Gastroesophageal sphincter (tissue), 4 donors: ENCODE measurements around the gene C2CD2. TPM values are rescaled to one million over a fixed set of nuclear protein-coding genes. Genes with fewer than 3 reads are reported as not detected.

Experiments used
- ATAC-seq: fragments of 150-250 bp; one replicate; pipeline ENCODE4 v1.9.1; 2016; ENCODE audit warnings: mild to moderate bottlenecking, moderate library complexity
- H3K27ac ChIP-seq, 4 donors: fragments of 200-600 bp; sonication (generic) in 3 of 4; 1 replicate in 3 of 4; 2 replicates in 1 of 4; pipeline ENCODE4 v1.5.1; 2016 to 2019
- H3K27me3 ChIP-seq: fragments of 200-600 bp; sonication (generic); one replicate; pipeline ENCODE4 v1.5.1; 2019
- H3K36me3 ChIP-seq, 2 donors: fragments of 200-600 bp; sonication (generic); one replicate each; pipeline ENCODE4 v1.5.1; 2019; ENCODE audit warnings: control low read depth in 1 of 2
- H3K4me1 ChIP-seq, 3 donors: fragments of 200-600 bp; sonication (generic); 1 replicate in 2 of 3; 2 replicates in 1 of 3; pipeline ENCODE4 v1.5.1; 2016 to 2019; ENCODE audit warnings: control low read depth in 2 of 3
- H3K4me3 ChIP-seq, 2 donors: fragments of 200-600 bp; sonication (generic); one replicate each; pipeline ENCODE4 v1.5.1; 2019; ENCODE audit warnings: mild to moderate bottlenecking in 1 of 2, moderate library complexity in 1 of 2
- H3K9me3 ChIP-seq, 3 donors: fragments of 200-600 bp; sonication (generic); one replicate each; pipeline ENCODE4 v1.5.1; 2017 to 2019; ENCODE audit warnings: control low read depth in 2 of 3
- EP300 ChIP-seq: sonication (generic); formaldehyde crosslinking; IDR thresholded peaks from one replicate; pipeline ENCODE4 v1.6.1; 2017; ENCODE audit warnings: antibody characterized with exemption, mild to moderate bottlenecking
- POLR2A ChIP-seq, 2 donors: fragments of 450-650 bp; IDR thresholded peaks; one replicate each; pipeline ENCODE4 v1.6.1; 2017; ENCODE audit warnings: antibody characterized with exemption in 2 of 2, mild to moderate bottlenecking in 2 of 2, moderate library complexity in 1 of 2
- POLR2AphosphoS5 ChIP-seq: sonication (generic); formaldehyde crosslinking; IDR thresholded peaks from one replicate; pipeline ENCODE4 v1.6.1; 2017; ENCODE audit warnings: antibody characterized with exemption
- WGBS, 2 donors: methylation state at CpG; one replicate each; pipeline ENCODE4 v1.1.5; 2018; ENCODE audit warnings: low coverage in 1 of 2; 5-methylcytosine and 5-hydroxymethylcytosine counted together
- total RNA-seq, 4 donors: library from RNA; depleted of rRNA; stranded (reverse); fragments of >200 nt; gene quantifications; one replicate each; pipeline ENCODE4 v1.1.0, GENCODE V29; 2016
- TF ChIP-seq, protein P1 (sequence below), 4 experiments: fragments of 200-600 bp in 2 of 4; fragments of 450-650 bp in 2 of 4; sonication (generic) in 1 of 4; IDR thresholded peaks; one replicate each; pipeline ENCODE4 v1.5.1; 2017 to 2019; ENCODE audit warnings: antibody characterized with exemption in 4 of 4, mild to moderate bottlenecking in 2 of 4, moderate library complexity in 2 of 4

Gene C2CD2
- total RNA-seq, 4 donors from 2014 or later = 15.6 to 38.9 (median 18.7) TPM

DNA sequence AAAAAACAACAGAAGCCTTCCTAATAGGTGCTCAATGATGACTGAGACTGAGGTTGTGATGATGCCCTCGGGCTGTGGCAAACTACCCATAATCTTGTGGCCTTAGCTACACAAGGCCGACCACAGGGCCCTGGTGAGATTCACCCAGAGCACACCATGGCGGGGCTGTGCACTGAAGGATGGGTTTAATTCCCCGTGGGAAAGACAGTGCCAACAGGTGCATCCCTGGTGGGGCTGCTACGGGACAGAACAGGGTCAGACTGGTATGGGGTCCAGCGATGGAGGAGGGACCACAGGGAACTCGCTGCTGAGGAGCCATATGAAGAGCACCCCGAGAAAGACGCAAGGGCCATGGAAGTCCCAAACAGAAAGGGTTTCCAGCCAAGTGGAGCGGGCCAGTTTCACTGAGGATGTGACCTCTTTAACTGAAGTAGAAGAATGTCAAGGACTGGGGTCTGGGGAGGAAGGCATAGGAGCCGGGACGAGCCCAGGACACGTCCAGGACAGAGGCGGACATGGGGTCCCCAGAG is 96.0 kb downstream of the C2CD2 start:
- Histone ChIP-seq H3K27ac (no peak overlapping the region), H3K9me3 (no peaks in the 10 kb centered on the region), H3K4me1 (no peaks in the 10 kb centered on the region), H3K36me3 (peaks cover 0 to 71% of the 10 kb centered on the region in 2 donors), H3K4me3 (no peak overlapping the region), H3K27me3 (no peaks in the 10 kb centered on the region)
- 93 to 100% methylated on average over 1 to 10 of the region's 14 CpGs for WGBS, 2 donors
- no peak for ATAC-seq
- no peak for TF ChIP-seq POLR2AphosphoS5
- no peak for TF ChIP-seq POLR2A (IDR thresholded peaks at IDR 0.05)
- TF ChIP-seq EP300 = no peak
- TF ChIP-seq, protein P1, sequence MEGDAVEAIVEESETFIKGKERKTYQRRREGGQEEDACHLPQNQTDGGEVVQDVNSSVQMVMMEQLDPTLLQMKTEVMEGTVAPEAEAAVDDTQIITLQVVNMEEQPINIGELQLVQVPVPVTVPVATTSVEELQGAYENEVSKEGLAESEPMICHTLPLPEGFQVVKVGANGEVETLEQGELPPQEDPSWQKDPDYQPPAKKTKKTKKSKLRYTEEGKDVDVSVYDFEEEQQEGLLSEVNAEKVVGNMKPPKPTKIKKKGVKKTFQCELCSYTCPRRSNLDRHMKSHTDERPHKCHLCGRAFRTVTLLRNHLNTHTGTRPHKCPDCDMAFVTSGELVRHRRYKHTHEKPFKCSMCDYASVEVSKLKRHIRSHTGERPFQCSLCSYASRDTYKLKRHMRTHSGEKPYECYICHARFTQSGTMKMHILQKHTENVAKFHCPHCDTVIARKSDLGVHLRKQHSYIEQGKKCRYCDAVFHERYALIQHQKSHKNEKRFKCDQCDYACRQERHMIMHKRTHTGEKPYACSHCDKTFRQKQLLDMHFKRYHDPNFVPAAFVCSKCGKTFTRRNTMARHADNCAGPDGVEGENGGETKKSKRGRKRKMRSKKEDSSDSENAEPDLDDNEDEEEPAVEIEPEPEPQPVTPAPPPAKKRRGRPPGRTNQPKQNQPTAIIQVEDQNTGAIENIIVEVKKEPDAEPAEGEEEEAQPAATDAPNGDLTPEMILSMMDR (IDR thresholded peaks at IDR 0.05) = no peak

DNA sequence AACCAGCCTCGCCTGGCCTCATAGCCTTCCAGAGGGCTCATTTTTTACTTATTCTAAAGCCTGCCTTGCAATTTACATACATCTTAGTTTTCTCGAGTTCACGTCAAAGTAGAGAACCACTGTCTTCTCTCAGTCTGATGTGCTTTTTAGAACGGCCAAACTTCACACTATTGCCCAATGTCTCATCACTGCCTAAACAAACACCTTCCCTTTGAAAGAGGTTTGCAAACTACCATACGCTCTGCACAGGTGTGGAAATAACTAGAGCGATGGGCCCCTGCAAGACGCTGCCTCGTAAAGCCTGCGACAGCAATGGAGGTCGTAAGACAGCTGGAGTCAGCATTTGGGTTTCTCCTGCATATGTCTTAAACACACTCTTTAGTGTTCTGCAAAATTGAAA is 97.2 kb downstream of the C2CD2 start:
- WGBS, 2 donors = 81 to 86% methylated on average over 8 to 10 of the region's 10 CpGs
- Histone ChIP-seq H3K4me1 (no peaks in the 10 kb centered on the region), H3K4me3 (no peak overlapping the region), H3K27ac (no peak overlapping the region), H3K36me3 (peaks cover 0 to 83% of the 10 kb centered on the region in 2 donors), H3K27me3 (no peaks in the 10 kb centered on the region), H3K9me3 (no peaks in the 10 kb centered on the region)
- ATAC-seq = no peak
- TF ChIP-seq POLR2AphosphoS5 (no peak), EP300 (no peak), POLR2A (IDR thresholded peaks at IDR 0.05) (no peak)
- TF ChIP-seq, protein P1 (IDR thresholded peaks at IDR 0.05) = no peak

DNA sequence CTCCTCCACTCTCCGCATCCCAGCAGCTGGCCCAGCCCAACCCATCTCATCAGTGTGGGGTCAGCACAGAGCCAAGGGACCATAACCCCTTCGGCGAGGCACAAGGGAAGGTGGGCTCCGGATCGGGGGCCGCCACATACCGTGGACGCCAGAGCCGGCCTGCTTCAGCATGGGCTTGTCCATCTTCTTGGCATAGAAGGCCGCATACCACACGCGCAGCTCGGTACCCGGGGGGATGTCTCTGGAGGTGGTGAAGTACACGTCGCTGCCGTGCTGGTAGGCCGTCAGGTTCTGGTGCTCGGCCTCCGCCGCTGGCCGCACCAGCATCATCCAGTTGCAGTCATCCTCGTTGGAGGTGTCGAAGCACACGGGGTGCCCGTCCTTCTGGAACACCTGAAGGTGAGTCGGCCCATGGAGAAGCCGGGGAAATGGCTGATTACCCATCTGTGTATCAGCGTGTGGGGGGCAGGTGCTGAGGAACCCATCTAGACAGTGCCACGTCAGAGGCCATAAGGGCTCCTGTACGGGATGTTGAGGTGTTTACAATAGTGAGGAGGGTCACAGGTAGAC is 99.3 kb downstream of the C2CD2 start:
- no peaks in the 10 kb centered on the region for H3K9me3 ChIP-seq
- WGBS, 2 donors = 92% methylated on average over 6 of the region's 31 CpGs; no CpG with 5 or more reads in 1 of the 2 donors
- no peaks in the 10 kb centered on the region for H3K27me3 ChIP-seq
- no peak for ATAC-seq
- no peak overlapping the region for H3K27ac ChIP-seq
- H3K4me3 ChIP-seq = no peak overlapping the region
- peaks cover 0 to 93% of the 10 kb centered on the region in 2 donors for H3K36me3 ChIP-seq
- TF ChIP-seq POLR2A (IDR thresholded peaks at IDR 0.05) (no peak), POLR2AphosphoS5 (no peak), EP300 (no peak)
- TF ChIP-seq, protein P1 (IDR thresholded peaks at IDR 0.05) = no peak
- H3K4me1 ChIP-seq = no peaks in the 10 kb centered on the region

DNA sequence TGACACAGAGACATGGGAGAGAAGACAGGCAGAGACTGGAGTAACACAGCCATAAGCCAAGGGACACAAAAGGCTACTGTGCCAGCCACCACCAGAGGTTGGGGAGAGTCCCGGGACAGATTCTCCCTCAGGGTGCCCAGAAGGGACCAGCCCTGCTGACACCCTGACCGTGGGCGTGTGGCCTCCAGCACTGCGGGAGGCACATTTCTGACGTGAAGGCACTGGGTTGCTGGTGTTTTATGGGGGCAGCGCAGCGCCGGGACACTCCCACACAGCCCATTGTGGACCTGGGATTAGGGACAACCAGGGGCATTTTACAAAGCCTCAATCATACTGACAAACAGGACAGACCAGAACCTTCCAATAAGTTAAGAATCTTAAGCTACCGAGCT is 100.9 kb downstream of the C2CD2 start:
- no peak overlapping the region for H3K27ac ChIP-seq
- ATAC-seq = no peak
- TF ChIP-seq POLR2AphosphoS5 (no peak), POLR2A (IDR thresholded peaks at IDR 0.05) (no peak), EP300 (no peak)
- TF ChIP-seq, protein P1 (IDR thresholded peaks at IDR 0.05) = no peak
- no peaks in the 10 kb centered on the region for H3K27me3 ChIP-seq
- H3K36me3 ChIP-seq = peaks cover 0 to 93% of the 10 kb centered on the region in 2 donors
- H3K4me3 ChIP-seq = no peak overlapping the region
- 92 to 100% methylated on average over 1 to 2 of the region's 9 CpGs for WGBS, 2 donors
- H3K4me1 ChIP-seq = no peaks in the 10 kb centered on the region
- H3K9me3 ChIP-seq = no peaks in the 10 kb centered on the region
